GM18951 (cell line): ENCODE data around the gene UCP2.
A peak's percentile ranks its signal among the peaks of the same experiment; 100 is the strongest.

Source experiments
- POLR2A ChIP-seq: IDR thresholded peaks from 4 replicates; pipeline ENCODE4 v1.6.1; 2011; ENCODE audit warnings: mild to moderate bottlenecking; ENCODE audit not compliant: insufficient read length, insufficient read depth; ENCODE audit errors: extremely low read depth
- in situ Hi-C: fragments of 300-500 bp; cut with MboI; formaldehyde crosslinking; loops from one replicate; pipeline ENCODE4 v1.12.0; 2022; ENCODE audit warnings: low sequenced_read_pairs, mixed read lengths, inconsistent platforms; ENCODE audit not compliant: unreplicated experiment

The UCP2 gene, protein sequence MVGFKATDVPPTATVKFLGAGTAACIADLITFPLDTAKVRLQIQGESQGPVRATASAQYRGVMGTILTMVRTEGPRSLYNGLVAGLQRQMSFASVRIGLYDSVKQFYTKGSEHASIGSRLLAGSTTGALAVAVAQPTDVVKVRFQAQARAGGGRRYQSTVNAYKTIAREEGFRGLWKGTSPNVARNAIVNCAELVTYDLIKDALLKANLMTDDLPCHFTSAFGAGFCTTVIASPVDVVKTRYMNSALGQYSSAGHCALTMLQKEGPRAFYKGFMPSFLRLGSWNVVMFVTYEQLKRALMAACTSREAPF

DNA sequence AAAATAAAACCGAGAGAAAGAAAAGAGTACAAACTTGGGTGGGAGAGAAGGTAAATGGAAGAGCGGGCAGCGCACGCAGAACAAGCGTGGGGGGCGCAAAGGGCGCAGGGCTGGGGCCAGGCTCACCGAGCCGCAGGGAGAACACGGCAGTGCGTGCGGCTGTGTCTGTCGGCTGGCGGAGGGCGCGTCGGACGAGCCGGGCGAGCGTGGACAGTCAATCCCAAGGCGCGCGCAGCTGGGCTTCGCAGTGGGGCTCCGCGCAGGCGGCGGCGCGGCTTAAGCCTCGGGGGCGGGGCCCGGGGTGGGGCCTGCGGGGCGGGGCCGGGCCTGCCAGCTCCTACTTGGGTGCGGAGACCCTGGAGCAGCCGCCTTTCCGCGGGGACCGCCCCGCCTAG, at the start of gene UCP2:
UCP2 (minus strand) TSS at position 249 of the 395 bp plus-strand sequence. CDS start 4,465 bp downstream, outside the sequence.
- peak; percentile 95 for TF ChIP-seq POLR2A
- in situ Hi-C loops: no loop called here

DNA sequence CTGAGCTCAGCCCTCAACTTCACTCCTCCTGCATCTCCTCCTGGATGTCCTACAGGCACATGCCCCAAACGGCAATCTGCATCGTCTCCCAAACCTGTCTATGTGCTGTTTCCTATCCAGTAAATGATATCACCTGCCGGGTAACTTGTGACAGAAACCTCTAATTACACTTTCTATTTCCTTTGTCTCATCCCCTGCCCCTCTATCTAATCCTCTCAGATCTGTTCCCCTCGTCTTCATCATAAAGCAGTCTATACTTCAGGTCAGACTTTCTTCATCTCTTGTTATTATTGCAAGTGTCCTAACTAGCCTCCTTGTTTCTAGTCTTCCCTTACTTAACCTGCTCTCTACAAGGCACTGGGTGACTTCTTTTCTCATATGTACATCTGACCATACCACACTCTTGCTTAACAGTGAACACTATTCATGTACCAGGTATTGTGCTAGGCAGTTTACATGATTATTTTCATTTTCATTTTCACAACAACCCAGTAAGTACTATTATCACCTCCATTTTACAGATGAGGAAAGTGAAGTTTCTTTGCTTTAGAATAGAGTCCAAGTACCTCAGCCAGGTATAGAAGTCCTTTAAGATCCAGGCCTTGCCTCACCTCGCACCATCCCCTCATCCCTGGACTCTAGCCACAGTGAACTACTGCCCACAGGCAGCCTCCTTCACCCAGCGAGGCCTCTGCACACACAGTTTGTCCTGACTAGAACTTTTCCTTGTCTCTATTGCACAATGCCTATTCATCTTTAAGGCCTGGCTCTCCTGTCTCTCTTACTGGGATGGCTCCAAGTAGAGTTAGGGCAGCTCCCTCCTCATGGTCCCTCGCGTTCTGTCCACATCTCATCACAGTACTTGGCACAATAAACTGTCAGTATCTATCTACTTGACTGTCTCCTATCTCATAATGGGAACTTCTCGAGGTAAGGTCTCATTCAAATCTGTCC, 48.4 kb upstream of the UCP2 start:
- in situ Hi-C loops: no loop called here

DNA sequence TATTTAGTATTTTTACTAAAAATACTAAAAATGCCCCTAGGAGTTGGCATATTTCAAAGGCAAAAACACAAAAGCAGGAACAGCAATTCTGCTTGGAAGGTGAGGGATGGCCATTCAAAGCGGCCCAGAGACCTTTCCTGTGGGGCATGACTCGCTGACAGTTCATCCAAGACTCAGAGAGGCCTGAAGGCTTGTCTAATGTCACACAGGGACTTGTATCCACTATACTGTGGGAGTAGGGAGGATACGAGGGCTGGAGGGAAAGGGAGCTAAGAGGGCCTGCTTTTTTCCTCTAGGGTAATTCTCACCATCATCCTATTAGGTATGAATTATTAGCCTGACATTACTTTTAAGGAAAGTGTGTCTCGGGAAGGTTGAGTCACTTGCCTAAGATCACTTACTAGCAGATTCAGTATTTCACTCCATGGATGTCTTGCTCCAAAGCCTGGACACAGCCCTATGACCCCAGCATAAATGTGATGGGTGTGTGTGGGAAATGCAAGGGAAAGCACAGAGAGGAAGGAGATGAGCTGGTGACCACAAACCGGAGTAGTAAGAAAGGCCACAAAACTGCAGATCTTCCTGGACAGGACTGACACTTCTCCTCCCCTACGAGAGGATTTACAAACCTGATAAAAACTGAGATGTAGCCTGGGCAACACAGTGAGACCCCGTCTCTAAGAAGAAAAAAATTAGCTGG, 43.0 kb upstream of the UCP2 start:
- no peak for TF ChIP-seq POLR2A
- in situ Hi-C loops: no loop called here

More for the DNA sequence above, 48.4 kb upstream of the UCP2 start:
- TF ChIP-seq POLR2A: no peak

DNA sequence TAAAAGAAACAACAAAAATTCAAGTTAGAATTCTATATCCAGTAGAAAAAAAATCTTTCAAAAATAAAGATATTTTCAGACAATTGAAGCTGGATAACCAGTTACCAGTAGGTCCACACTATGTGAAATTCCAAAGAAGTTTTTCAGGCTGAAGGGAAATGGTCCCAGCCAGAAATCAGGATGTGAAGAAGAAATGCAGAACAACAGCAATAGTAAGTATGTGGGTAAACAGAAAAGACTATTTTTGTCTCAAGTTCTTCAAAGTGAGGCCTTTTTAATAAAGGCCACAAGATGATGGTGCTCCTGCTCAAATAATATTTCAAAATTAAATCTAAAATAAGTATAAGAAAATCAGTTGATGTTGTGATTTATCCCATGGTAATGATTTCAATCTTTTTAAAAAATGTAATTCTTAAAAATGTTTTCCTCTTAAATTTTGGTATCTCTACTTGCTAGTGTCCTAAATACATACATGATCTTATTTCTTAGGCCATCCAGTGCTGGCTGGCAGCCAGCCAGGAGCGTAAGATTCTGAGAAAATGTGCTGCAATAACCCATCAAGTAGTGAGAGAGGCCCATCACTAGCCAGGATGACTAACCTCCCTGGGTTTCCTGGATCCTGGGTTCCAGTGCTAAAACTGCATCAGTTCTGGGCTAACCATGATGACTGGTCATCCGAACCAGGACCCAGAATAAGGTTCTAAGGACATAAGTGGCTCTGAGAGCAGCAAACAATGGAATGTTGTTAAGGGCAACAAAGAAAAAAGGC, 41.8 kb upstream of the UCP2 start:
- in situ Hi-C loops: no loop called here
- no peak for TF ChIP-seq POLR2A

DNA sequence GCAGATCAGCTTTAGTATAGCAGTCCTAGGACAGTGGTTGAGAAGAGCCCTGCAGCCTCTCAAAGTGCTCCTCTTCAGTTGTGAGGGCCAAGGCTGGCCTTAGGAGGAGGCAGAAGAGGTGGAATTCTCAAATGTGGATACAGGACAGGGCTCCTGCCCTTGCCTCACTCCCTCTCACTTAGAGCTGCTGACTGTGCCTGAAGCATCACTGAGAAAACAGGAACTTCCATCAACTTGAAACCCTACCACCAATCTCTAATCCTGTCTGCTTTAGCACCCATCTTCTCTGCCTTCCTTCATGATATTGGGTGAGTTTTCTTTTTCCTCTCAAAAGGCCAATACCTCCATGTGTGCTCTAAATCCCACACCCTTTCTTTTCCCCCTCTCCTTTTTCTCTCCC, 40.6 kb upstream of the UCP2 start:
- in situ Hi-C loops: no loop called here
- TF ChIP-seq POLR2A: no peak

DNA sequence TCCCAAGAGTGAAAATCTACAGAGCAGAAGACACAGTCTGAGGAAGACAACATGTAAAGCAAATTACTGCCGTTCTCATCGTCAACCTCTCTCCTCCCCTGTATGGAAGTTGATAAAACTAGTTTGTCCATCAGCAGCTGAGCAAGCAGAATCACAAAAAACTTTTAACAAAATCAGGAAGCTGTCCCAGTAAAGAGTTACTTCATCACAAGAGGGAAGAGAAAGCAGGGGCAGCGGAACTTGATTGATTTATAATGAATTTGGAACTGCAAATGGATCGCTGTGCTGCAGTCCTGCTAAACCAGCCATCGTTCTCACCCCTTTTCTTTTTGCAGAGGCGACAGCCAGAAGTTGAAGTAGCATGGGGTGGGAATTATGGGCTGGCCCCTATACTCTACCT, 39.9 kb upstream of the UCP2 start:
- in situ Hi-C loops: no loop called here
- TF ChIP-seq POLR2A: no peak

DNA sequence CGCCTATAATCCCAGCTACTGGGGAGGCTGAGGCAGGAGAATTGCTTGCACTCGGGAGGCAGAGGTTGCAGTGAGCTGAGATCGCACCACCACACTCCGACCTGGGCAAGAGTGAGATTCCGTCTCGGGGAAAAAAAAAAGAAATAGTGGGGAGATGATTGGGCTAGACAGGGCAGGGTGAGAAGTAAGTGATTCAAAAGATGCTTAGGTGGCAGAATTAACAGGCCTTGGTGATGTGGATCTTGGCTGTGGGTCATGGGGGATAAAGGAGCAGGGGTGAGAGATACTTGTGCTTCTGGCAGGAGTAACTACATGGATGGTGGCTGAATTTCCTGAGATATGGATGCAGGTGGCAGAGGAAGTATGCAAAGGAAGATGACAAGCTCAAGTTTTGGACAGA, 39.4 kb upstream of the UCP2 start:
- no peak for TF ChIP-seq POLR2A
- in situ Hi-C loops: no loop called here

DNA sequence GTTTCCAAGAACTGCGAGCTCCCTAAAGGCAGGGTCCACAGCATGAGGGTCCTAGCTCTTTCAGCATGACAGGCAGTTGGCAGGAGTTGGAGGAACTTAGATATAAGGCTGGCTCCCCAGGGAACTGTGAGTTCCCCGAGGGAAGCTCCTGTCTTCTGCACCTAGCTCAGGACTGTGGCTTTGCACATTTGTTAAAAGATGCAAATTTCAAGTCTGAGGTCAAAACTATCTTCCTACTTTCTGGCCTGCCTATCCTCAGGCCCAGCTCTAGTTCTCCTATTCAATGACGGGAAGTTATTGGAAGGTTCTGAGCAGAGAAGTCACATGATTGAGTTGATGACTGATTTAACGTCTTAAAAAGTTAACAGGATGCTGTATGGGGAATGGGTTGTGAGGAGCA, 37.9 kb upstream of the UCP2 start:
- no peak for TF ChIP-seq POLR2A
- in situ Hi-C loops: no loop called here

DNA sequence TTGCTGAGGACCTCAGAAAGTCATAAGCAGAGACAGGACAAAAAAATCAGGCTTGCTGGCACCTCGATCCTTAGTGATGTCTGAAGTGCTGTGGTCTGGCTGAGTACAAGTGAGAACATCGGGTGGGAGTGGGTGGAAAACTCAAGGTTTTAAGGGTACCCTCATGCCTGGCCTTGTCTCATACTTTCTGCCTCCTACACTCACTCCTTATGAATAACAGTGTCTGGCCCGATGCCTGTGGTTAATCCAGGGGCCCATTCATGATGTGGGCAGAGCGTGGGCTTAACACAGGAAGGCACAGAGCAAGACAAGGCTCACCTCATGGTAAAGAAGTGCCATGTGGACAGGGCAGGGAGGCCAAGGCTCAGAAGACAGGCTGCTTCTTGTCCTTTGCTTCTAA, 37.2 kb upstream of the UCP2 start:
- TF ChIP-seq POLR2A: no peak
- in situ Hi-C loops: no loop called here

DNA sequence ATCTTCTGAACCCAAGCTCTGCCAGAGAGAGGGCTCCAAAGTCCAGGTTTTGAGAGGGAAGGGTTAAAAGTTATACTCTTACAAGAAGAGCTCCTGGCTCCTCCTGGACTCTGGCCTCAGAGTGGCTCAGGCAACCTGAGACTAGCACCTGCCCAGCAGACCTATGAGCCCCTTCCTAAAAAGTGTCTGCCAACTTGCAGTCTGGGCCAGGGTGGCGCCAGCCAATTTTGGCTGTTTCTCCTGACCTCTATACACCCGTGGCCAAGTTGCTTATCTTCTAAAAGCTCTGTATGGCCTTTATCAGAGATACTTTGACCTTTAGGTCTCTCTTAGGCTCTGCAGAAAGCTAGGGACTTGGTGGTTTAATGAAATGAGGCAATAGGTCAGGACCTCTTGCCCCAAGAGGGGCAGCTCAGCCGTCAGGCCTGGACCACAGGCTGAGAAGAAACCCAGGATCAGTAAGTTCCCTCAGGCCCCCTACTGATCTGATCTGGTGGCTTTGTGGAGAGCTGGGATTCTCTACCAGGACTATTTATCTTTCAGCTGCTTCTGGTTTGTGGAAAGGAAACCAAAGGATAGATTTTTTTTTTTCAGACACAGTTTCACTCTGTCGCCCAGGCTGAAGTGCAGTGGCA, 36.6 kb upstream of the UCP2 start:
- in situ Hi-C loops: no loop called here
- no peak for TF ChIP-seq POLR2A

DNA sequence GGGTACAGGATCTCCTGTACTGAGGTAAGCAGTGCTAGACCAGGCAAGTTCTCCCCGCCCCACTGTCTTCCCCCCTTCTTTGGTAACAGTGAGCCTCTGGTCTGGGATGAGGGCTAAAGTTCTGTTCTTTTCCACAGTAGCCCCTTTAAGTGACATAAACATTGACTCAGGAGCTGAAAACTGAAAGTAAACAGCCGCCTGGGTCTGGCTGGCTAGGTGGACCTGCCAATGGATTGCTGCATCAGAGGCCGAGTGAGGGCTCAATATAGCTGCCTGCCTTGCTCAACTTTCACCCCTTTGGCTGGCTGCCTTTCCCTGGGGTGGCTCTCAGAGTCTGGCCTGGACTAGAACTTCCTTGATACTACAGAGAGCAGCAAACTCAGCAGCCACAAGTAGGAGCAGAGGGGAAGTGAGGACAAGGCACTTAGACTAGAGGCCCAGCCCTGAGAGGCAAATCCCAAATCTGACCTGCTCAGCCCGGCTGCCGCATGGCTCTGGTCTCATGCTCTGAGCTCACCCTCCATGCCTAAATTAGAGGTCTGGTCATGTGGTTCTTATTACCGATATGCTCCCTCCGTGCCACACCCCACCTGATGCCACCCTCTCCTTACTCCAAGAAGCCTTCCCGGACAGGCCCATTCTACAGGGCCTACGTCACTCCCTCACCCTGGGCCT, 35.8 kb upstream of the UCP2 start:
- in situ Hi-C loops: no loop called here
- TF ChIP-seq POLR2A: no peak

DNA sequence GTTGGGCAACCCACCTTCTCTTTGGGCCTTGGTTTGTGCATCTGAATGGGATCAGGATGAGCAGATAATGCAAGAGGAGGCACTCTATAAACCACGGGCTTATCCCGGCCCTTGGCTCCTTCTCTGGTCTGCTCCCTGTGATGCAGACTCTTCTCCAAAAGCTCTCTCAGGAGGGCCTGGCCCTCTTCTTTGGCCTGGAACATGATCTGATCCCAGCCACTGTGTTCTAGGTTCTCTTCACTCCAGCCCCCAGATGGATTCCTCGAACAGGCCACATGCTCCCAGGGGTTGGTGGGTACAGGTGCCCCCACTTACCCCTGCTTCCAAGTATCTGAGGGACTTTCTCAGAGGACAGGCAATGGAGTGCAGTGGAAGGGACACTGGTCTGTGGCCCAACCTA, 35.0 kb upstream of the UCP2 start:
- in situ Hi-C loops: no loop called here
- TF ChIP-seq POLR2A: no peak
